B cell (primary cell): Measurements from ENCODE around the gene SNRK. TPM values are rescaled to one million over a fixed set of nuclear protein-coding genes. Genes with fewer than 3 reads are reported as not detected.

Experiments used
- ATAC-seq: fragments of 200-7000 bp; cut with Tn5 transposase; one replicate; pipeline ENCODE4 v1.10.0; 2021; ENCODE audit warnings: low read depth, mild to moderate bottlenecking, moderate number of reproducible peaks, moderate library complexity
- CTCF ChIA-PET: fragments of 350-600 bp; sonication (Branson Sonifier 250); formaldehyde crosslinking; loops from one replicate; lab custom pipeline; 2021; ENCODE audit warnings: antibody characterized with exemption, inconsistent platforms; lab: Charles Lee
- POLR2A ChIA-PET: fragments of 350-600 bp; sonication (Branson Sonifier 250); formaldehyde crosslinking; loops from one replicate; lab custom pipeline; 2021; ENCODE audit warnings: antibody characterized with exemption; lab: Charles Lee
- DNase-seq: peaks from one replicate; pipeline ENCODE4 v3.0.0; 2013
- H2AFZ ChIP-seq: 2 replicates; pipeline ENCODE4 v1.6.1; 2012; ENCODE audit warnings: mild to moderate bottlenecking, low read depth, low read length; ENCODE audit not compliant: insufficient read depth, poor library complexity, severe bottlenecking
- H3K27ac ChIP-seq, 2 donors: 1 replicate in 1 of 2; 2 replicates in 1 of 2; pipeline ENCODE4 v1.5.1; 2012 to 2013; ENCODE audit warnings: low read length in 2 of 2, mild to moderate bottlenecking in 2 of 2, moderate library complexity in 1 of 2
- H3K27me3 ChIP-seq, 4 experiments: fragments of 200-600 bp in 1 of 4; sonication (generic) in 1 of 4; replicated peaks in 1 of 4; 1 replicate in 2 of 4; 2 replicates in 2 of 4; pipeline versions ENCODE4 v1.6.1 to v1.7.0; 2013 to 2016; ENCODE audit warnings: low read length in 3 of 4, mild to moderate bottlenecking in 2 of 4, mixed read lengths in 1 of 4, moderate library complexity in 1 of 4; ENCODE audit not compliant: insufficient read depth in 4 of 4, control insufficient read depth in 3 of 4; ENCODE audit errors: control extremely low read depth in 1 of 4
- H3K36me3 ChIP-seq, 2 experiments: replicated peaks in 1 of 2; 1 replicate in 1 of 2; 2 replicates in 1 of 2; pipeline versions ENCODE4 v1.6.1 to v1.7.1; 2013; ENCODE audit warnings: low read length in 1 of 2; ENCODE audit not compliant: insufficient read depth in 2 of 2, control insufficient read depth in 1 of 2; ENCODE audit errors: control extremely low read depth in 1 of 2, extremely low read depth in 1 of 2
- H3K4me1 ChIP-seq, 2 donors: fragments of 200-600 bp in 1 of 2; sonication (generic) in 1 of 2; 1 replicate in 1 of 2; 2 replicates in 1 of 2; pipeline versions ENCODE4 v1.5.1 to v1.6.1; 2013 to 2017; ENCODE audit warnings: low read length in 2 of 2; ENCODE audit not compliant: control insufficient read depth in 2 of 2, insufficient read depth in 2 of 2
- H3K4me2 ChIP-seq: replicated peaks from 2 replicates; pipeline ENCODE3; 2012; ENCODE audit warnings: mild to moderate bottlenecking, low read depth, low read length; ENCODE audit not compliant: poor library complexity, severe bottlenecking
- H3K4me3 ChIP-seq, 5 experiments: fragments of 200-600 bp in 1 of 5; sonication (generic) in 1 of 5; 1 replicate in 3 of 5; 2 replicates in 2 of 5; pipeline versions ENCODE4 v1.5.1 to v1.7.0; 2011 to 2016; ENCODE audit warnings: low read length in 4 of 5, mild to moderate bottlenecking in 4 of 5, low read depth in 2 of 5, control low read depth in 1 of 5, moderate library complexity in 1 of 5; ENCODE audit not compliant: insufficient read depth in 1 of 5; ENCODE audit errors: control extremely low read depth in 1 of 5, extremely low read depth in 1 of 5
- H3K79me2 ChIP-seq: fragments of 200-600 bp; sonication (generic); one replicate; pipeline ENCODE4 v1.6.0; 2016; ENCODE audit warnings: low read length; ENCODE audit not compliant: control insufficient read depth, insufficient read depth
- H3K9ac ChIP-seq: fragments of 200-600 bp; sonication (generic); 2 replicates; pipeline ENCODE4 v1.6.1; 2017; ENCODE audit warnings: mild to moderate bottlenecking, low read length, moderate library complexity
- H3K9me3 ChIP-seq, 3 donors: one replicate each; pipeline versions ENCODE4 v1.6.1 to v1.7.1; 2013; ENCODE audit warnings: low read length in 2 of 3; ENCODE audit not compliant: control insufficient read depth in 2 of 3, insufficient read depth in 1 of 3; ENCODE audit errors: control extremely low read depth in 1 of 3
- H4K20me1 ChIP-seq: 2 replicates; pipeline ENCODE4 v1.6.0; 2012; ENCODE audit warnings: mild to moderate bottlenecking, low read length; ENCODE audit not compliant: insufficient read depth, control insufficient read depth, poor library complexity, severe bottlenecking
- H3K27ac Mint-ChIP-seq: one replicate; pipeline ENCODE4 v1.8.0; 2021; ENCODE audit warnings: mixed read lengths
- H3K27me3 Mint-ChIP-seq: one replicate; pipeline ENCODE4 v1.8.0; 2021; ENCODE audit warnings: mixed read lengths
- H3K4me1 Mint-ChIP-seq: one replicate; pipeline ENCODE4 v1.8.0; 2021; ENCODE audit warnings: mixed read lengths
- H3K4me3 Mint-ChIP-seq: one replicate; pipeline ENCODE4 v1.8.0; 2021; ENCODE audit warnings: mixed read lengths
- H3K9me3 Mint-ChIP-seq: one replicate; pipeline ENCODE4 v1.8.0; 2022; ENCODE audit warnings: mixed read lengths; ENCODE audit not compliant: insufficient read depth
- EZH2 ChIP-seq: IDR thresholded peaks from 2 replicates; pipeline ENCODE4 v1.6.1; 2012; ENCODE audit warnings: borderline replicate concordance, low read depth, mild to moderate bottlenecking, moderate library complexity, low read length; ENCODE audit not compliant: insufficient read depth, poor library complexity, severe bottlenecking
- WGBS: methylation state at CpG from one replicate; pipeline ENCODE4 v1.1.5; 2013; ENCODE audit warnings: missing lambda C conversion rate; ENCODE audit not compliant: insufficient coverage; 5-methylcytosine and 5-hydroxymethylcytosine counted together
- intact Hi-C: fragments of 100-400 bp; cut with micrococcal nuclease; formaldehyde crosslinking; loops from one replicate; pipeline ENCODE4 v1.10.0; 2022
- polyA plus RNA-seq: library from polyadenylated mRNA; depleted of rRNA; stranded (reverse); fragments of >200 nt; gene quantifications from 2 replicates; pipeline ENCODE4 v1.2.3, GENCODE V29; 2012
- total RNA-seq, 2 donors: library from RNA; stranded (reverse); fragments of 120-200 nt in 1 of 2; gene quantifications; 1 replicate in 1 of 2; 2 replicates in 1 of 2; pipeline versions ENCODE4 v1.2.3 to v1.2.4, GENCODE V29; 2013 to 2022
- TF ChIP-seq, protein P1 (sequence below): fragments of 200-600 bp; IDR thresholded peaks from one replicate; pipeline ENCODE4 v1.8.0; 2022; ENCODE audit warnings: antibody characterized with exemption, mild to moderate bottlenecking

SNRK gene
- total and polyA plus RNA-seq, 2 donors (not counting 1 experiment from before 2014, with no cell fraction given): 17.8 to 46.7 TPM

DNA sequence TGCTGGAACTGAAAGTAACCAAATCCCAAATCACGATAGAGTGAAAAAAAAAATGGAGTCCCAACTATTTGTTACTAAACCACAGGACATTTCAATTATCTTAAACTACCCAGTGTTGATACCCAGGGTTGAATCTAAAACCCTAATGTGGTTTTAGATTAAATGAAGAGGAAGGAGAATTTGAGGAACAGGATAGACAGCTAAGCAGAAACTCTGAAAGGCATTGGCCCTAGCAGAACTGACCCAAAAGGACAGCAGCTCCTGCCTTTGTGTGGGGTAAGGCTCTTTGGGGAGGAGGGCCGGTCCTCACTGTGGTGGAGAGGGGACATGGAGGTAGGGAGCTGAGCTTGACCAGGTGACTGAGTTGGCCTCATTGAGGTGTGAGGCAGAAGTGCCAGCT lies 30.7 kb upstream of the SNRK start:
- Mint-ChIP-seq H3K4me1 (peaks cover 32% of the 10 kb centered on the region), H3K27ac (no peak overlapping the region), H3K9me3 (no peaks in the 10 kb centered on the region), H3K27me3 (peaks cover 12% of the 10 kb centered on the region), H3K4me3 (no peak overlapping the region)
- no peak for ATAC-seq
- H3K27ac ChIP-seq: no peak overlapping the region
- H3K9me3 ChIP-seq: no peaks in the 10 kb centered on the region
- no peaks in the 10 kb centered on the region for H4K20me1 ChIP-seq
- CTCF ChIA-PET: no interaction called here
- DNase-seq: no peak
- H3K4me1 ChIP-seq: peaks cover 0 to 22% of the 10 kb centered on the region in 2 donors
- intact Hi-C loops: no loop called here
- no peaks in the 10 kb centered on the region for H3K79me2 ChIP-seq
- no peaks in the 10 kb centered on the region for H3K36me3 ChIP-seq
- WGBS: 92% methylated on average over 1 of the region's 2 CpGs
- H3K4me3 ChIP-seq: no peak overlapping the region
- H2AFZ ChIP-seq: no peak overlapping the region
- POLR2A ChIA-PET: no interaction called here
- H3K27me3 ChIP-seq: no peaks in the 10 kb centered on the region
- no peak for TF ChIP-seq EZH2
- TF ChIP-seq, protein P1, sequence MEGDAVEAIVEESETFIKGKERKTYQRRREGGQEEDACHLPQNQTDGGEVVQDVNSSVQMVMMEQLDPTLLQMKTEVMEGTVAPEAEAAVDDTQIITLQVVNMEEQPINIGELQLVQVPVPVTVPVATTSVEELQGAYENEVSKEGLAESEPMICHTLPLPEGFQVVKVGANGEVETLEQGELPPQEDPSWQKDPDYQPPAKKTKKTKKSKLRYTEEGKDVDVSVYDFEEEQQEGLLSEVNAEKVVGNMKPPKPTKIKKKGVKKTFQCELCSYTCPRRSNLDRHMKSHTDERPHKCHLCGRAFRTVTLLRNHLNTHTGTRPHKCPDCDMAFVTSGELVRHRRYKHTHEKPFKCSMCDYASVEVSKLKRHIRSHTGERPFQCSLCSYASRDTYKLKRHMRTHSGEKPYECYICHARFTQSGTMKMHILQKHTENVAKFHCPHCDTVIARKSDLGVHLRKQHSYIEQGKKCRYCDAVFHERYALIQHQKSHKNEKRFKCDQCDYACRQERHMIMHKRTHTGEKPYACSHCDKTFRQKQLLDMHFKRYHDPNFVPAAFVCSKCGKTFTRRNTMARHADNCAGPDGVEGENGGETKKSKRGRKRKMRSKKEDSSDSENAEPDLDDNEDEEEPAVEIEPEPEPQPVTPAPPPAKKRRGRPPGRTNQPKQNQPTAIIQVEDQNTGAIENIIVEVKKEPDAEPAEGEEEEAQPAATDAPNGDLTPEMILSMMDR: no peak
- no peak overlapping the region for H3K4me2 ChIP-seq
- no peak overlapping the region for H3K9ac ChIP-seq

DNA sequence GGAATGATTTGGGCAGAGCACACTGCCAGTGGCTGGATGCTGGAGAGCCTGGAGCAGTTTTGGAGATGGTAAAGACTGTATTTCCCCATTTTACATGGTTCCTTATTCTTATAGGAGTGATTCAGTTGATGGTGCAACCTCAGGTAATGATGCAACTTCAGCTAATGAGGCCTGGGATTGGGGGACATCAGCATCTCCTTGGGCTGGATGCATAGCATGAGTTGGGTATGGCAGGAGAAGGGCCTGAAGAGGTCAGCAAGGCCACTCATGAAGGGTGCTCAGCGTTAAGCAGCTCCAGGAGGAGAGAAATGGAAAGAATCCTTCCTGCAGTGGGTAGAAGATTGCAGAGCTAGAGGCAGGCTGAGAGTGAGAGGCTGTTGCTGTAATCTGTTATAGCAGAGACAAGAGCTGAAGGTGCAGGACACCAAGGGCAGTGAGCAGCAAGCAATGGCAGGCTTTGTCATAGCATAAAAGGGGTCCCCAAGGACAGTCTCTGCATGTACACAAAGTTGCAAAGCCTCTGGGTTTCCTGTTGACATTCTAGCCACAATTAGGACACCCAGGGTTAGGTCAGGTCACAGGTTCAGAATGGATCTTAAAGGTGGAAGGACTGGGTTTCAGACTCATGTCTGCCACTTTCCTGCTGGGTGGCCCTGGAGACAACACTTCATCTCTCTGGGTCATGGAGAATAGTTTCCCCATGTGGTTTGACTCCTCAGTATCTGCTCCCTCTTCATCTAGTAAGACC lies 29.5 kb upstream of the SNRK start:
- no peaks in the 10 kb centered on the region for H4K20me1 ChIP-seq
- H3K4me1 ChIP-seq: peaks cover 0 to 22% of the 10 kb centered on the region in 2 donors
- Mint-ChIP-seq H3K9me3 (no peaks in the 10 kb centered on the region), H3K4me1 (peaks cover 32% of the 10 kb centered on the region), H3K27ac (no peak overlapping the region), H3K27me3 (peaks cover 8% of the 10 kb centered on the region), H3K4me3 (no peak overlapping the region)
- H3K79me2 ChIP-seq: no peaks in the 10 kb centered on the region
- no peaks in the 10 kb centered on the region for H3K36me3 ChIP-seq
- 75% methylated on average over 1 of the region's 1 CpG for WGBS
- H3K9me3 ChIP-seq: no peaks in the 10 kb centered on the region
- DNase-seq (no peak), ATAC-seq (no peak)
- no peak overlapping the region for H3K4me2 ChIP-seq
- intact Hi-C loops: no loop called here
- no peak for TF ChIP-seq EZH2
- TF ChIP-seq, protein P1: no peak
- H3K27ac ChIP-seq: no peak overlapping the region
- H3K27me3 ChIP-seq: no peaks in the 10 kb centered on the region
- no peak overlapping the region for H2AFZ ChIP-seq
- POLR2A ChIA-PET: no interaction called here
- H3K9ac ChIP-seq: no peak overlapping the region
- no peak overlapping the region for H3K4me3 ChIP-seq
- CTCF ChIA-PET: interaction anchor here (1.2 kb wide), 1 partner anchor 9 kb away, joined by 3 read pairs; no protein-coding TSS in a partner anchor
